Measurements from ENCODE around the gene BET1L. TPM values are rescaled to one million over a fixed set of nuclear protein-coding genes. Genes with fewer than 3 reads are reported as not detected.

BET1L gene
- total and polyA plus RNA-seq, 8 donors, result 36.1 to 53.6 (median 43.4) TPM

GRCh38 chr11:210122-210802, 3.1 kb upstream of the BET1L start:
- Histone ChIP-seq H3K27me3 (no peaks in the 10 kb centered on the region), H3K27ac (peak overlapping the region in 1 of 2 donors; percentile 100), H3K4me1 (peaks cover 25 to 42% of the 10 kb centered on the region in 2 donors), H3K4me3 (peak overlapping the region in 1 of 2 donors; percentile 97), H3K36me3 (peaks cover 0 to 63% of the 10 kb centered on the region in 2 donors), H3K9me3 (no peaks in the 10 kb centered on the region)
- intact Hi-C loops (cut with DNase I), result no loop called here
- DNase-seq, result no peak
- ATAC-seq, result no peak
- TF ChIP-seq CTCF (IDR thresholded peaks at IDR 0.05), result no peak

- intact Hi-C loops (cut with DNase I), result no loop called here
- peak overlapping the region; percentile 99 to 100 for H3K27ac ChIP-seq
- peaks cover 25 to 50% of the 10 kb centered on the region in 2 donors for H3K4me1 ChIP-seq
- no peak for DNase-seq
- peaks cover 0 to 63% of the 10 kb centered on the region in 2 donors for H3K36me3 ChIP-seq
- H3K4me3 ChIP-seq, result peak overlapping the region; percentile 97 to 100
- no peaks in the 10 kb centered on the region for H3K27me3 ChIP-seq
- H3K9me3 ChIP-seq, result no peaks in the 10 kb centered on the region
- TF ChIP-seq CTCF (IDR thresholded peaks at IDR 0.05), result no peak
- ATAC-seq, result no peak
Observed at GRCh38 chr11:209275-210121, 2.3 kb upstream of the BET1L start.

- DNase-seq, result peak in 1 of 4 donors; percentile 51
- Histone ChIP-seq H3K27ac (peak overlapping the region; percentile 99 to 100), H3K4me3 (peak overlapping the region; percentile 97 to 100), H3K9me3 (no peaks in the 10 kb centered on the region), H3K4me1 (peaks cover 25 to 56% of the 10 kb centered on the region in 2 donors), H3K27me3 (no peaks in the 10 kb centered on the region), H3K36me3 (peaks cover 0 to 63% of the 10 kb centered on the region in 2 donors)
- intact Hi-C loops (cut with DNase I), result no loop called here
- TF ChIP-seq CTCF (IDR thresholded peaks at IDR 0.05), result no peak
- ATAC-seq, result peak; percentile 0
Observed at GRCh38 chr11:208917-209260, 1.7 kb upstream of the BET1L start.

GRCh38 chr11:208181-208916, 1.1 kb upstream of the BET1L start:
- H3K4me1 ChIP-seq, result peaks cover 25 to 61% of the 10 kb centered on the region in 2 donors

More at GRCh38 chr11:208181-208916, 1.1 kb upstream of the BET1L start:
- peak; percentile 79 for ATAC-seq
- Histone ChIP-seq H3K27ac (peak overlapping the region; percentile 99 to 100), H3K4me3 (peak overlapping the region; percentile 97 to 100), H3K36me3 (peaks cover 0 to 63% of the 10 kb centered on the region in 2 donors), H3K9me3 (no peaks in the 10 kb centered on the region), H3K27me3 (no peaks in the 10 kb centered on the region)
- DNase-seq, result peak; percentile 73 to 96 (median 86)
- intact Hi-C loops (cut with DNase I), result no loop called here
- TF ChIP-seq CTCF (IDR thresholded peaks at IDR 0.05), result no peak
